Erythroblast (primary cell): ENCODE data around the gene ELOVL1.

Experiments
- GATA1 ChIP-seq: IDR thresholded peaks from 2 replicates; pipeline ENCODE4 v1.6.1; 2011; ENCODE audit warnings: low read depth, mild to moderate bottlenecking, control low read depth, low read length, moderate library complexity
- POLR2A ChIP-seq: IDR thresholded peaks from 2 replicates; pipeline ENCODE4 v1.6.1; 2011; ENCODE audit warnings: mild to moderate bottlenecking, low read length

GRCh38 chr1:43354936-43355335, 12.9 kb downstream of the ELOVL1 start:
- TF ChIP-seq POLR2A (no peak), GATA1 (no peak)
